ENCODE data around the gene HMGXB4. TPM values are rescaled to one million over a fixed set of nuclear protein-coding genes. Genes with fewer than 3 reads are reported as not detected.

HMGXB4 gene
- total and polyA plus RNA-seq, 2 of the 8 experiments (the other 6 are each of a cell fraction or from before 2014, with no cell fraction given): 20.9 to 41.3 TPM

GRCh38 chr22:35220221-35220620, 37.1 kb upstream of the HMGXB4 start (continued):
- TF ChIP-seq BRCA1 (IDR thresholded peaks at IDR 0.05; ENCODE audit: low read depth, low read length): no peak
- no peak for TF ChIP-seq CEBPB (IDR thresholded peaks at IDR 0.05; ENCODE audit: low read depth, low read length)
- TF ChIP-seq ZNF274 (IDR thresholded peaks at IDR 0.05; ENCODE audit: borderline replicate concordance, extremely low read depth, low read length): no peak
- TF ChIP-seq CBX5 (IDR thresholded peaks at IDR 0.05; ENCODE audit: low read depth, low read length): no peak
- no peak for TF ChIP-seq TBP (IDR thresholded peaks at IDR 0.05; ENCODE audit: low read depth, low read length)

Measured in H1 (cell line).